ENCODE data around the gene MED27. TPM values are rescaled to one million over a fixed set of nuclear protein-coding genes. Genes with fewer than 3 reads are reported as not detected.

The MED27 gene
- total and polyA plus RNA-seq, 2 of the 13 experiments (the other 11 are each of a cell fraction or from before 2014, with no cell fraction given): 16.9 to 19.0 TPM

DNA sequence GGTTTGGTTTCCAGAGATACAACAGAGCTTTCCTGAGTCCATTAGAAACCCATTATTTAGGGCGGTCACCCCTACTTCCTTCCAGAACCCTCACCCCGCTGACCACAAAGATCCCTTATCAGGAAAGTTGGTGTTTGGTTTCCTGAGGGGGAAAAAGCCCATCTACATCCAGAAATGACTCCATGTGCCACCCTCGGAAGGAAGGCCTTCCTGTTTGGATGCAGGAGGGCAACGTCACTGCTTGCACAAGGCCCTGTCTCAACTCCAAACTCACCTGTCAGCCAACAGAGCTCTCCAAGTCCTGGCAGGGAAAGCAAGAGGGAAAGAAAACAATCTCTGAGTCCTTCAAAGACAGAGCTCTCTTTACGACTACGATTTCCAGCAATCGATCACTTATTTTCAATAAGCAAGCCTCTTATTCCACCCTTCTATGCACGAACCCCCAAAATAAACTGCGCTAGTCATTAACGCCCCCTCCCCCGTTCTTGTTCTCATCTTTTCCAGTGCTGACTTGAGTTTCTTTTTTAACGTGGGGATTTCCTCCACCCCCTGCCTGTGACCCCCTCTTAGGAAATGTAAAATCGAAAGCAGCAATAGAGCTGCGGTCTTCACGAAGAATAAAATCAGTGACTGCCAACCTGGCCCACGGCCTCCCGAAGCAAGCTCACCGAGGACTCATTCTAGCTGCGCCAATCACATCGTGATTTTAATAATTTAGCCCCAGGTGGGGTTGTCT lies 46.4 kb upstream of the MED27 start:
- no peak for DNase-seq (ENCODE audit: low spot score)
- CTCF ChIA-PET (ENCODE audit: low intra/inter-chr PET ratio, low total read pairs): no interaction called here
- no peak overlapping the region for H2AFZ ChIP-seq (ENCODE audit: low read length)
- no peaks in the 10 kb centered on the region for H3K79me2 ChIP-seq (ENCODE audit: insufficient read depth, low read length)
- no peaks in the 10 kb centered on the region for H4K20me1 ChIP-seq (ENCODE audit: insufficient read depth, low read length)
- H3K4me1 ChIP-seq (ENCODE audit: insufficient read depth, low read length): no peaks in the 10 kb centered on the region
- in situ Hi-C loops (cut with HindIII; ENCODE audit: extremely low pct_ligation_motif_present, low pct_unique_long_range_greater_than_20kb): no loop called here
- BruUV-seq (replicated peaks): no TSS peak
- H3K9ac ChIP-seq (ENCODE audit: insufficient read depth, low read depth, low read length): no peak overlapping the region
- FAIRE-seq: no peak
- TF ChIP-seq IKZF4 (CRISPR knock-in tag; IDR thresholded peaks at IDR 0.05; ENCODE audit: borderline replicate concordance, low read depth, not compliant biosample characterization): no peak
- TF ChIP-seq, protein P1, sequence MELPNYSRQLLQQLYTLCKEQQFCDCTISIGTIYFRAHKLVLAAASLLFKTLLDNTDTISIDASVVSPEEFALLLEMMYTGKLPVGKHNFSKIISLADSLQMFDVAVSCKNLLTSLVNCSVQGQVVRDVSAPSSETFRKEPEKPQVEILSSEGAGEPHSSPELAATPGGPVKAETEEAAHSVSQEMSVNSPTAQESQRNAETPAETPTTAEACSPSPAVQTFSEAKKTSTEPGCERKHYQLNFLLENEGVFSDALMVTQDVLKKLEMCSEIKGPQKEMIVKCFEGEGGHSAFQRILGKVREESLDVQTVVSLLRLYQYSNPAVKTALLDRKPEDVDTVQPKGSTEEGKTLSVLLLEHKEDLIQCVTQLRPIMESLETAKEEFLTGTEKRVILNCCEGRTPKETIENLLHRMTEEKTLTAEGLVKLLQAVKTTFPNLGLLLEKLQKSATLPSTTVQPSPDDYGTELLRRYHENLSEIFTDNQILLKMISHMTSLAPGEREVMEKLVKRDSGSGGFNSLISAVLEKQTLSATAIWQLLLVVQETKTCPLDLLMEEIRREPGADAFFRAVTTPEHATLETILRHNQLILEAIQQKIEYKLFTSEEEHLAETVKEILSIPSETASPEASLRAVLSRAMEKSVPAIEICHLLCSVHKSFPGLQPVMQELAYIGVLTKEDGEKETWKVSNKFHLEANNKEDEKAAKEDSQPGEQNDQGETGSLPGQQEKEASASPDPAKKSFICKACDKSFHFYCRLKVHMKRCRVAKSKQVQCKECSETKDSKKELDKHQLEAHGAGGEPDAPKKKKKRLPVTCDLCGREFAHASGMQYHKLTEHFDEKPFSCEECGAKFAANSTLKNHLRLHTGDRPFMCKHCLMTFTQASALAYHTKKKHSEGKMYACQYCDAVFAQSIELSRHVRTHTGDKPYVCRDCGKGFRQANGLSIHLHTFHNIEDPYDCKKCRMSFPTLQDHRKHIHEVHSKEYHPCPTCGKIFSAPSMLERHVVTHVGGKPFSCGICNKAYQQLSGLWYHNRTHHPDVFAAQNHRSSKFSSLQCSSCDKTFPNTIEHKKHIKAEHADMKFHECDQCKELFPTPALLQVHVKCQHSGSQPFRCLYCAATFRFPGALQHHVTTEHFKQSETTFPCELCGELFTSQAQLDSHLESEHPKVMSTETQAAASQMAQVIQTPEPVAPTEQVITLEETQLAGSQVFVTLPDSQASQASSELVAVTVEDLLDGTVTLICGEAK (IDR thresholded peaks at IDR 0.05): no peak
- TF ChIP-seq, protein P1 (CRISPR knock-in tag; IDR thresholded peaks at IDR 0.05): no peak
- TF ChIP-seq, protein P2, sequence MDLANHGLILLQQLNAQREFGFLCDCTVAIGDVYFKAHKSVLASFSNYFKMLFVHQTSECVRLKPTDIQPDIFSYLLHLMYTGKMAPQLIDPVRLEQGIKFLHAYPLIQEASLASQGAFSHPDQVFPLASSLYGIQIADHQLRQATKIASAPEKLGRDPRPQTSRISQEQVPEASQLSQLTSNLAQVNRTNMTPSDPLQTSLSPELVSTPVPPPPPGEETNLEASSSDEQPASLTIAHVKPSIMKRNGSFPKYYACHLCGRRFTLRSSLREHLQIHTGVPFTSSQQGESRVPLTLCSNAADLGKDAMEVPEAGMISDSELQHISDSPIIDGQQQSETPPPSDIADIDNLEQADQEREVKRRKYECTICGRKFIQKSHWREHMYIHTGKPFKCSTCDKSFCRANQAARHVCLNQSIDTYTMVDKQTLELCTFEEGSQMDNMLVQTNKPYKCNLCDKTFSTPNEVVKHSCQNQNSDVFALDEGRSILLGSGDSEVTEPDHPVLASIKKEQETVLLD (CRISPR knock-in tag; IDR thresholded peaks at IDR 0.05; ENCODE audit: low read depth): no peak
- no peak for TF ChIP-seq KDM5A (IDR thresholded peaks at IDR 0.05; ENCODE audit: borderline replicate concordance, low read length)
- TF ChIP-seq BRD4 (CRISPR knock-in tag; IDR thresholded peaks at IDR 0.05): no peak
- TF ChIP-seq ZFP82 (CRISPR knock-in tag; IDR thresholded peaks at IDR 0.05; ENCODE audit: borderline replicate concordance): no peak
- no peak for TF ChIP-seq SMC3 (IDR thresholded peaks at IDR 0.05; ENCODE audit: low read length)
- no peak for TF ChIP-seq NPAS2 (CRISPR knock-in tag; IDR thresholded peaks at IDR 0.05; ENCODE audit: borderline replicate concordance)
- TF ChIP-seq HIVEP1 (CRISPR knock-in tag; IDR thresholded peaks at IDR 0.05): no peak
- no peak for TF ChIP-seq SUZ12 (IDR thresholded peaks at IDR 0.05; ENCODE audit: low read depth, low read length)
- TF ChIP-seq, protein P3, sequence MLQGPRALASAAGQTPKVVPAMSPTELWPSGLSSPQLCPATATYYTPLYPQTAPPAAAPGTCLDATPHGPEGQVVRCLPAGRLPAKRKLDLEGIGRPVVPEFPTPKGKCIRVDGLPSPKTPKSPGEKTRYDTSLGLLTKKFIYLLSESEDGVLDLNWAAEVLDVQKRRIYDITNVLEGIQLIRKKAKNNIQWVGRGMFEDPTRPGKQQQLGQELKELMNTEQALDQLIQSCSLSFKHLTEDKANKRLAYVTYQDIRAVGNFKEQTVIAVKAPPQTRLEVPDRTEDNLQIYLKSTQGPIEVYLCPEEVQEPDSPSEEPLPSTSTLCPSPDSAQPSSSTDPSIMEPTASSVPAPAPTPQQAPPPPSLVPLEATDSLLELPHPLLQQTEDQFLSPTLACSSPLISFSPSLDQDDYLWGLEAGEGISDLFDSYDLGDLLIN (CRISPR knock-in tag; IDR thresholded peaks at IDR 0.05; ENCODE audit: borderline replicate concordance): no peak
- no peaks in the 10 kb centered on the region for H3K36me3 ChIP-seq (replicated peaks in 1 of 2; ENCODE audit: control insufficient read depth in 1 of 2, insufficient read depth in 2 of 2, low read length in 2 of 2)
- intact Hi-C loops (cut with micrococcal nuclease; ENCODE audit: unreplicated experiment): no loop called here
- WGBS (ENCODE audit: low lambda C conversion rate): 44% methylated on average over 20 of the region's 20 CpGs
- POLR2A ChIA-PET: no interaction called here
- peaks cover 16 to 62% of the 10 kb centered on the region in 2 experiments; a peak in 4 of 5 replicates for H3K27me3 ChIP-seq (ENCODE audit: control insufficient read depth in 1 of 2, insufficient read depth in 2 of 2, low read length in 2 of 2)
- no peak overlapping the region for H3K4me2 ChIP-seq (ENCODE audit: low read depth, low read length)
- no peak overlapping the region for H3K4me3 ChIP-seq (replicated peaks in 1 of 3; ENCODE audit: insufficient read depth in 1 of 3, low read depth in 2 of 3, low read length in 3 of 3)
- no peaks in the 10 kb centered on the region for H3K9me3 ChIP-seq (ENCODE audit: low read length)
- ATAC-seq: no peak
- H3K27ac ChIP-seq (ENCODE audit: extremely low read length, insufficient read depth, low read length): no peak overlapping the region
